CD8-positive, alpha-beta memory T cell (primary cell): ENCODE results near the gene CCR5. TPM values are rescaled to one million over a fixed set of nuclear protein-coding genes. Genes with fewer than 3 reads are reported as not detected.

ENCODE experiments used
- CTCF ChIA-PET: fragments of 350-600 bp; sonication (Branson Sonifier 250); formaldehyde crosslinking; loops from one replicate; lab custom pipeline; 2021; ENCODE audit warnings: antibody characterized with exemption; lab: Charles Lee
- POLR2A ChIA-PET: fragments of 350-600 bp; sonication (Branson Sonifier 250); formaldehyde crosslinking; loops from one replicate; lab custom pipeline; 2021; ENCODE audit warnings: antibody characterized with exemption; lab: Charles Lee
- DNase-seq, 5 donors: peaks; one replicate each; pipeline versions ENCODE4 v3.0.0 to v3.0.0-alpha.2; 2020 to 2022; ENCODE audit warnings: mixed read lengths in 1 of 5
- H3K27ac ChIP-seq: one replicate; pipeline ENCODE4 v1.7.0; 2013; ENCODE audit warnings: low read depth, mild to moderate bottlenecking, low read length, moderate library complexity
- H3K27me3 ChIP-seq: 2 replicates; pipeline ENCODE4 v1.7.0; 2013; ENCODE audit warnings: low read length, mild to moderate bottlenecking; ENCODE audit not compliant: insufficient read depth, poor library complexity, severe bottlenecking
- H3K36me3 ChIP-seq: 2 replicates; pipeline ENCODE4 v1.7.0; 2013; ENCODE audit warnings: mild to moderate bottlenecking, low read length, moderate library complexity; ENCODE audit not compliant: insufficient read depth
- H3K4me1 ChIP-seq: 2 replicates; pipeline ENCODE4 v1.7.0; 2013; ENCODE audit warnings: mild to moderate bottlenecking, low read length, moderate library complexity; ENCODE audit not compliant: insufficient read depth
- H3K4me3 ChIP-seq: 2 replicates; pipeline ENCODE4 v1.7.0; 2013; ENCODE audit warnings: mild to moderate bottlenecking, low read length
- H3K9me3 ChIP-seq: 2 replicates; pipeline ENCODE4 v1.7.0; 2013; ENCODE audit warnings: mild to moderate bottlenecking, low read length
- H3K27ac Mint-ChIP-seq, 8 donors: one replicate each; pipeline ENCODE4 v1.8.0; 2020 to 2021; ENCODE audit warnings: mixed read lengths in 8 of 8, mild to moderate bottlenecking in 6 of 8, inconsistent platforms in 3 of 8, moderate library complexity in 3 of 8
- H3K27me3 Mint-ChIP-seq, 2 donors: one replicate each; pipeline ENCODE4 v1.8.0; 2020 to 2021; ENCODE audit warnings: mixed read lengths in 2 of 2, mild to moderate bottlenecking in 1 of 2, moderate library complexity in 1 of 2
- H3K36me3 Mint-ChIP-seq, 3 donors: one replicate each; pipeline ENCODE4 v1.8.0; 2020 to 2021; ENCODE audit warnings: mixed read lengths in 3 of 3, inconsistent platforms in 1 of 3, mild to moderate bottlenecking in 1 of 3
- H3K4me1 Mint-ChIP-seq, 3 donors: one replicate each; pipeline ENCODE4 v1.8.0; 2020 to 2021; ENCODE audit warnings: mixed read lengths in 3 of 3, inconsistent platforms in 1 of 3, mild to moderate bottlenecking in 1 of 3
- H3K4me3 Mint-ChIP-seq, 7 donors: one replicate each; pipeline ENCODE4 v1.8.0; 2020 to 2021; ENCODE audit warnings: mixed read lengths in 7 of 7, mild to moderate bottlenecking in 6 of 7, moderate library complexity in 4 of 7, inconsistent platforms in 2 of 7
- H3K9me3 Mint-ChIP-seq, 5 donors: one replicate each; pipeline ENCODE4 v1.8.0; 2020 to 2022; ENCODE audit warnings: mixed read lengths in 5 of 5, mild to moderate bottlenecking in 3 of 5, moderate library complexity in 2 of 5, inconsistent platforms in 1 of 5
- polyA plus RNA-seq: library from polyadenylated mRNA; unstranded; fragments of 300-500 nt; fragmentation: Illumina TruSeq; gene quantifications from one replicate; pipeline ENCODE4 v1.2.3, GENCODE V29; 2021
- total RNA-seq, 2 experiments: library from RNA; stranded (reverse); gene quantifications; one replicate each; pipeline ENCODE4 v1.2.3, GENCODE V29; 2021

Gene CCR5
- total and polyA plus RNA-seq, 3 experiments from 2014 or later = 2.6 to 29.2 (median 3.4) TPM

GRCh38 chr3:46353090-46353489, 17.7 kb upstream of the CCR5 start:
- Histone ChIP-seq H3K9me3 (no peaks in the 10 kb centered on the region), H3K4me1 (peaks cover 54% of the 10 kb centered on the region), H3K27ac (no peak overlapping the region), H3K36me3 (no peaks in the 10 kb centered on the region), H3K4me3 (no peak overlapping the region), H3K27me3 (no peaks in the 10 kb centered on the region)
- ChIA-PET POLR2A (no interaction called here), CTCF (interaction anchor here (0.6 kb wide), 1 partner anchor 17 kb away, joined by 3 read pairs; no protein-coding TSS in a partner anchor)
- H3K4me3 Mint-ChIP-seq = peak overlapping the region; percentile 9 to 88 (median 78)
- H3K4me1 Mint-ChIP-seq = peaks cover 77 to 98% (median 96%) of the 10 kb centered on the region in 3 donors
- peak overlapping the region in 7 of 8 donors; percentile 36 to 93 (median 71) for H3K27ac Mint-ChIP-seq
- peaks cover 0 to 2% (median 0%) of the 10 kb centered on the region in 5 donors for H3K9me3 Mint-ChIP-seq
- peaks cover 3 to 20% (median 8%) of the 10 kb centered on the region in 3 donors for H3K36me3 Mint-ChIP-seq
- no peak for DNase-seq
- H3K27me3 Mint-ChIP-seq = no peaks in the 10 kb centered on the region

GRCh38 chr3:46353647-46354410, 16.9 kb upstream of the CCR5 start, which contains the start of gene CCR2:
TSS of gene CCR2 (plus strand) at chr3:46354111. CDS start at chr3:46357528, 3,417 bp downstream.
- DNase-seq = no peak
- Mint-ChIP-seq H3K27ac (peak within 1 kb of the TSS; percentile 41 to 97 (median 84)), H3K36me3 (peaks cover 5 to 16% (median 8%) of the 10 kb centered on the region in 3 donors), H3K27me3 (no peaks in the 10 kb centered on the region), H3K9me3 (no peaks in the 10 kb centered on the region), H3K4me3 (peak within 1 kb of the TSS; percentile 59 to 92 (median 87)), H3K4me1 (peaks cover 76 to 98% (median 96%) of the 10 kb centered on the region in 3 donors)
- Histone ChIP-seq H3K9me3 (no peaks in the 10 kb centered on the region), H3K36me3 (no peaks in the 10 kb centered on the region), H3K27me3 (no peaks in the 10 kb centered on the region), H3K4me3 (peak within 1 kb of the TSS; percentile 29), H3K4me1 (peaks cover 49% of the 10 kb centered on the region), H3K27ac (no peak within 1 kb of the TSS)
- ChIA-PET CTCF (interaction anchor here (0.6 to 1.6 kb wide), 5 partner anchors 10 to 78 kb away, joined by 3 read pairs; partner anchors contain the start of gene CCR5), POLR2A (no interaction called here)

- Mint-ChIP-seq H3K27ac (peak overlapping the region; percentile 41 to 97 (median 84)), H3K36me3 (peaks cover 6 to 14% (median 8%) of the 10 kb centered on the region in 3 donors), H3K9me3 (no peaks in the 10 kb centered on the region), H3K27me3 (no peaks in the 10 kb centered on the region), H3K4me1 (peaks cover 75 to 98% (median 96%) of the 10 kb centered on the region in 3 donors), H3K4me3 (peak overlapping the region; percentile 59 to 92 (median 87))
- H3K27me3 ChIP-seq = no peaks in the 10 kb centered on the region
- ChIA-PET POLR2A (no interaction called here), CTCF (interaction anchor here (0.9 to 1.6 kb wide), 4 partner anchors 9 to 78 kb away, joined by 3 read pairs; partner anchors contain the start of gene CCR5)
- H3K36me3 ChIP-seq = no peaks in the 10 kb centered on the region
- no peaks in the 10 kb centered on the region for H3K9me3 ChIP-seq
- H3K27ac ChIP-seq = no peak overlapping the region
- peak overlapping the region; percentile 29 for H3K4me3 ChIP-seq
- no peak for DNase-seq
- peaks cover 47% of the 10 kb centered on the region for H3K4me1 ChIP-seq
These were observed 16.3 kb upstream of the CCR5 start for GRCh38 chr3:46354478-46354877.

GRCh38 chr3:46354984-46355383, 15.8 kb upstream of the CCR5 start:
- peak overlapping the region; percentile 59 to 92 (median 87) for H3K4me3 Mint-ChIP-seq
- H3K27ac Mint-ChIP-seq = peak overlapping the region in 7 of 8 donors; percentile 23 to 97 (median 82)
- peak overlapping the region; percentile 29 for H3K4me3 ChIP-seq
- ChIA-PET POLR2A (no interaction called here), CTCF (interaction anchor here (1.2 to 1.6 kb wide), 2 partner anchors 15 to 16 kb away, joined by 3 read pairs; partner anchors contain the start of gene CCR5)
- peaks cover 47% of the 10 kb centered on the region for H3K4me1 ChIP-seq
- H3K4me1 Mint-ChIP-seq = peaks cover 75 to 98% (median 96%) of the 10 kb centered on the region in 3 donors
- no peaks in the 10 kb centered on the region for H3K9me3 Mint-ChIP-seq
- H3K27me3 ChIP-seq = no peaks in the 10 kb centered on the region
- no peaks in the 10 kb centered on the region for H3K36me3 ChIP-seq
- no peaks in the 10 kb centered on the region for H3K27me3 Mint-ChIP-seq
- H3K9me3 ChIP-seq = no peaks in the 10 kb centered on the region
- no peak for DNase-seq
- peaks cover 6 to 14% (median 8%) of the 10 kb centered on the region in 3 donors for H3K36me3 Mint-ChIP-seq
- no peak overlapping the region for H3K27ac ChIP-seq

DNA sequence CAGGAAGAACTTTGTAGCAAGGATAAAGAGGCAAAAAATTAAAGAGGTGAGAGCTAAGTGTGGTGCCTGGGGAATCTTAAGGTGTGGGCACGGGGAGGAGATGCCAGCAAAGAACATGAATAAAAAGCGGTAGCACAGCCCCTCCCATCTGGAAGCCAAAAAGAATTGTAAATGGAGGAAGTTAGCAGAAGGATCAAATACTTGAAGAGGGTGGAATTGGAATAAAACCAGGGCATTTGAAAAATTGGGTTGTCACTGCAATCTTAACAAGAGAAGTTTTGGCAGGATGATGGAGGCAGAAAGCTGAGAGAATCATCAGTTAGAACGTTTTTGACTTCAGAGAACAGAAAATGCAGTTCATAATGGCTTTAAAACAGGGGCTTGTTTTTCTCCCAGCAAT, 14.5 kb upstream of the CCR5 start:
- H3K27me3 ChIP-seq = no peaks in the 10 kb centered on the region
- CTCF ChIA-PET = no interaction called here
- Mint-ChIP-seq H3K27me3 (no peaks in the 10 kb centered on the region), H3K4me3 (peak overlapping the region; percentile 59 to 92 (median 87)), H3K36me3 (peaks cover 6 to 14% (median 10%) of the 10 kb centered on the region in 3 donors), H3K9me3 (no peaks in the 10 kb centered on the region), H3K4me1 (peaks cover 75 to 98% (median 96%) of the 10 kb centered on the region in 3 donors), H3K27ac (peak overlapping the region; percentile 51 to 97 (median 80))
- H3K4me3 ChIP-seq = no peak overlapping the region
- peaks cover 49% of the 10 kb centered on the region for H3K4me1 ChIP-seq
- POLR2A ChIA-PET = no interaction called here
- no peaks in the 10 kb centered on the region for H3K9me3 ChIP-seq
- no peak overlapping the region for H3K27ac ChIP-seq
- H3K36me3 ChIP-seq = no peaks in the 10 kb centered on the region
- DNase-seq = no peak

DNA sequence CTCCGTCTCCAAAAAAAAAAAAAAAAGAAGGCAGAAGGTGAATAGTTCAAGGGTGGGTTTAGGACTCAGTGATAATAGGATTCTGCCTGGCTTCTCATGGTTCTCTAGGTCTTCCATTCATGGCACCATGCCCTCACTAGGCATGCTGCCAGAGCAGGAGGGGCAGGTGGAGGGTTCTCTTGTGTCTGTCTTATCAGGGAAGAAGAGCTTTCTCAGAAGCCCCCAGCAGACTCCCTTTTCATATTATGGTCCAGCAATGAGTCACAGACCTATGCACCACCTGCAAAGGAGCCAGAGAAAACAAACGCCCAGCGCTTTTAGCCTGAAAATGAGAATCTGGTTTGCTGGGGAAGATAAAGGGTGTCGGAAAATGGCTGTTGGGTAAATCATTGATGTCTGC, 13.8 kb upstream of the CCR5 start:
- H3K27ac ChIP-seq = no peak overlapping the region
- no peaks in the 10 kb centered on the region for H3K36me3 ChIP-seq
- no peaks in the 10 kb centered on the region for H3K9me3 Mint-ChIP-seq
- CTCF ChIA-PET = no interaction called here
- H3K27me3 ChIP-seq = no peaks in the 10 kb centered on the region
- H3K4me1 Mint-ChIP-seq = peaks cover 76 to 98% (median 96%) of the 10 kb centered on the region in 3 donors
- peaks cover 49% of the 10 kb centered on the region for H3K4me1 ChIP-seq
- H3K36me3 Mint-ChIP-seq = peaks cover 6 to 14% (median 10%) of the 10 kb centered on the region in 3 donors
- peak overlapping the region; percentile 59 to 92 (median 87) for H3K4me3 Mint-ChIP-seq
- POLR2A ChIA-PET = no interaction called here
- H3K27me3 Mint-ChIP-seq = no peaks in the 10 kb centered on the region
- DNase-seq = no peak
- no peak overlapping the region for H3K4me3 ChIP-seq
- peak overlapping the region; percentile 57 to 97 (median 83) for H3K27ac Mint-ChIP-seq
- H3K9me3 ChIP-seq = no peaks in the 10 kb centered on the region

DNA sequence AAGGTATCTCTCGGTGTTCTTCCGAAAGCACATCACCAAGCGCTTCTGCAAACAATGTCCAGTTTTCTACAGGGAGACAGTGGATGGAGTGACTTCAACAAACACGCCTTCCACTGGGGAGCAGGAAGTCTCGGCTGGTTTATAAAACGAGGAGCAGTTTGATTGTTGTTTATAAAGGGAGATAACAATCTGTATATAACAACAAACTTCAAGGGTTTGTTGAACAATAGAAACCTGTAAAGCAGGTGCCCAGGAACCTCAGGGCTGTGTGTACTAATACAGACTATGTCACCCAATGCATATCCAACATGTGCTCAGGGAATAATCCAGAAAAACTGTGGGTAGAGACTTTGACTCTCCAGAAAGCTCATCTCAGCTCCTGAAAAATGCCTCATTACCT, 12.3 kb upstream of the CCR5 start:
- H3K4me3 Mint-ChIP-seq = peak overlapping the region; percentile 59 to 92 (median 87)
- no peaks in the 10 kb centered on the region for H3K27me3 ChIP-seq
- H3K4me1 Mint-ChIP-seq = peaks cover 67 to 92% (median 92%) of the 10 kb centered on the region in 3 donors
- DNase-seq = no peak
- H3K27me3 Mint-ChIP-seq = no peaks in the 10 kb centered on the region
- POLR2A ChIA-PET = no interaction called here
- peak overlapping the region; percentile 51 to 97 (median 82) for H3K27ac Mint-ChIP-seq
- H3K36me3 Mint-ChIP-seq = peaks cover 6 to 14% (median 10%) of the 10 kb centered on the region in 3 donors
- no peaks in the 10 kb centered on the region for H3K9me3 Mint-ChIP-seq
- H3K9me3 ChIP-seq = no peaks in the 10 kb centered on the region
- H3K27ac ChIP-seq = peak overlapping the region; percentile 10
- H3K4me3 ChIP-seq = no peak overlapping the region
- CTCF ChIA-PET = interaction anchor here (2.2 kb wide), 1 partner anchor 11 kb away, joined by 18 read pairs; no protein-coding TSS in a partner anchor
- no peaks in the 10 kb centered on the region for H3K36me3 ChIP-seq
- H3K4me1 ChIP-seq = peaks cover 44% of the 10 kb centered on the region
